Activated effector memory CD4-positive, alpha-beta T cell treated with anti-CD3 and anti-CD28 coated beads, Interleukin-2, amount 50 U/mL, for 16 hours (primary cell): ENCODE results near the gene IL21R.

ENCODE experiments used
- DNase-seq: peaks from one replicate; pipeline ENCODE4 v3.0.0-alpha.2; 2020

The IL21R gene

GRCh38 chr16:27428026-27428785, 26.2 kb downstream of the IL21R start:
- peak; percentile 53 for DNase-seq

GRCh38 chr16:27429330-27429871, 27.4 kb downstream of the IL21R start:
- DNase-seq, result peak; percentile 13

- DNase-seq, result peak; percentile 60
Measured at GRCh38 chr16:27429981-27430441, 28.0 kb downstream of the IL21R start.

- peak; percentile 9 for DNase-seq
Measured at GRCh38 chr16:27430512-27430911, 28.5 kb downstream of the IL21R start.

- DNase-seq, result peak; percentile 49
Measured at GRCh38 chr16:27430923-27431484, 29.0 kb downstream of the IL21R start.

- DNase-seq, result peak; percentile 60
Measured at GRCh38 chr16:27431773-27432532, 30.0 kb downstream of the IL21R start.

GRCh38 chr16:27432558-27432957, 30.6 kb downstream of the IL21R start:
- DNase-seq, result peak; percentile 41

- peak; percentile 19 for DNase-seq
Measured at GRCh38 chr16:27433191-27433590, 31.2 kb downstream of the IL21R start.

- DNase-seq, result peak; percentile 19
Measured at GRCh38 chr16:27433636-27434035, 31.7 kb downstream of the IL21R start.

- DNase-seq, result peak; percentile 44
Measured at GRCh38 chr16:27434141-27435051, 32.4 kb downstream of the IL21R start.

GRCh38 chr16:27435146-27435545, 33.2 kb downstream of the IL21R start:
- DNase-seq, result peak; percentile 12

GRCh38 chr16:27436065-27436464, 34.1 kb downstream of the IL21R start:
- peak; percentile 34 for DNase-seq

GRCh38 chr16:27436921-27437650, 35.1 kb downstream of the IL21R start:
- DNase-seq, result peak; percentile 49

GRCh38 chr16:27437946-27438345, 36.0 kb downstream of the IL21R start:
- DNase-seq, result peak; percentile 30

GRCh38 chr16:27439271-27440018, 37.5 kb downstream of the IL21R start:
- peak; percentile 31 for DNase-seq

GRCh38 chr16:27441276-27441675, 39.3 kb downstream of the IL21R start:
- peak; percentile 42 for DNase-seq

- DNase-seq, result no peak
Measured at GRCh38 chr16:27441998-27442397, 40.0 kb downstream of the IL21R start.

GRCh38 chr16:27444015-27444414, 42.0 kb downstream of the IL21R start:
- DNase-seq, result peak; percentile 16

- DNase-seq, result peak; percentile 60
Measured at GRCh38 chr16:27444470-27444869, 42.5 kb downstream of the IL21R start.

GRCh38 chr16:27445502-27446175, 43.7 kb downstream of the IL21R start:
- peak; percentile 58 for DNase-seq
